Effector memory CD8-positive, alpha-beta T cell (primary cell): ENCODE measurements around the gene THBD.
A peak's percentile ranks its signal among the peaks of the same experiment; 100 is the strongest.

Source experiments
- ATAC-seq: fragments of 150-1000 bp; cut with Tn5 transposase; replicated peaks from 2 replicates; pipeline ENCODE4 v1.10.0; 2021; ENCODE audit warnings: mild to moderate bottlenecking, moderate library complexity
- DNase-seq, 3 experiments: peaks; one replicate each; pipeline ENCODE4 v3.0.0; 2021
- H3K27ac Mint-ChIP-seq, 2 donors: one replicate each; pipeline ENCODE4 v1.8.0; 2022; ENCODE audit warnings: mild to moderate bottlenecking in 2 of 2, mixed read lengths in 2 of 2, moderate library complexity in 2 of 2
- H3K27me3 Mint-ChIP-seq, 2 donors: one replicate each; pipeline ENCODE4 v1.8.0; 2022; ENCODE audit warnings: mixed read lengths in 2 of 2
- H3K36me3 Mint-ChIP-seq: one replicate; pipeline ENCODE4 v1.8.0; 2022; ENCODE audit warnings: mild to moderate bottlenecking, moderate library complexity, mixed read lengths; ENCODE audit not compliant: insufficient read depth
- H3K4me1 Mint-ChIP-seq, 2 donors: one replicate each; pipeline ENCODE4 v1.8.0; 2022; ENCODE audit warnings: low read depth in 2 of 2, mixed read lengths in 2 of 2
- H3K4me3 Mint-ChIP-seq, 2 donors: one replicate each; pipeline ENCODE4 v1.8.0; 2022; ENCODE audit warnings: mild to moderate bottlenecking in 2 of 2, mixed read lengths in 2 of 2, moderate library complexity in 2 of 2
- H3K9me3 Mint-ChIP-seq, 2 donors: one replicate each; pipeline ENCODE4 v1.8.0; 2022; ENCODE audit warnings: mixed read lengths in 2 of 2
- total RNA-seq, 9 experiments: gene quantifications; one replicate each; lab custom pipeline; 2026; lab: John Stamatoyannopoulos, UW

Gene THBD
- total RNA-seq = 0 to 0.12 (median 0) reads per million in 9 experiments

- peaks cover 0 to 4% of the 10 kb centered on the region in 2 donors for H3K4me1 Mint-ChIP-seq
- no peak for DNase-seq
Measured at GRCh38 chr20:23049201-23050075, at the start of gene THBD. Gene THBD, minus strand, starts transcription at chr20:23049672. Its CDS starts 168 bp downstream, at chr20:23049504.

GRCh38 chr20:23097636-23098580 lies 48.4 kb upstream of the THBD start:
- DNase-seq (no peak), ATAC-seq (no peak)
- Mint-ChIP-seq H3K36me3 (no peaks in the 10 kb centered on the region), H3K27me3 (peaks cover 20 to 52% of the 10 kb centered on the region in 2 donors), H3K4me1 (no peaks in the 10 kb centered on the region), H3K27ac (no peak overlapping the region), H3K4me3 (no peak overlapping the region), H3K9me3 (no peaks in the 10 kb centered on the region)

More at GRCh38 chr20:23049201-23050075, at the start of gene THBD:
- ATAC-seq = no peak
- no peaks in the 10 kb centered on the region for H3K9me3 Mint-ChIP-seq
- peaks cover 43 to 76% of the 10 kb centered on the region in 2 donors for H3K27me3 Mint-ChIP-seq
- H3K27ac Mint-ChIP-seq = no peak within 1 kb of the TSS
- H3K4me3 Mint-ChIP-seq = peak within 1 kb of the TSS in 1 of 2 donors; percentile 31
- H3K36me3 Mint-ChIP-seq = no peaks in the 10 kb centered on the region

GRCh38 chr20:23096986-23097520 lies 47.6 kb upstream of the THBD start:
- DNase-seq (no peak), ATAC-seq (no peak)
- Mint-ChIP-seq H3K36me3 (no peaks in the 10 kb centered on the region), H3K9me3 (no peaks in the 10 kb centered on the region), H3K4me3 (no peak overlapping the region), H3K27ac (no peak overlapping the region), H3K4me1 (no peaks in the 10 kb centered on the region), H3K27me3 (peaks cover 20 to 52% of the 10 kb centered on the region in 2 donors)

GRCh38 chr20:23096097-23096496 lies 46.6 kb upstream of the THBD start:
- Mint-ChIP-seq H3K36me3 (no peaks in the 10 kb centered on the region), H3K27me3 (peaks cover 20 to 52% of the 10 kb centered on the region in 2 donors), H3K27ac (no peak overlapping the region), H3K9me3 (no peaks in the 10 kb centered on the region), H3K4me1 (no peaks in the 10 kb centered on the region), H3K4me3 (no peak overlapping the region)
- DNase-seq = no peak
- no peak for ATAC-seq

- no peaks in the 10 kb centered on the region for H3K9me3 Mint-ChIP-seq
- peaks cover 20 to 46% of the 10 kb centered on the region in 2 donors for H3K27me3 Mint-ChIP-seq
- no peak overlapping the region for H3K27ac Mint-ChIP-seq
- no peak for DNase-seq
- no peak for ATAC-seq
- no peaks in the 10 kb centered on the region for H3K4me1 Mint-ChIP-seq
- no peak overlapping the region for H3K4me3 Mint-ChIP-seq
- no peaks in the 10 kb centered on the region for H3K36me3 Mint-ChIP-seq
Measured at GRCh38 chr20:23095499-23095898, 46.0 kb upstream of the THBD start.

GRCh38 chr20:23094927-23095326 lies 45.5 kb upstream of the THBD start:
- Mint-ChIP-seq H3K4me1 (no peaks in the 10 kb centered on the region), H3K36me3 (no peaks in the 10 kb centered on the region), H3K9me3 (no peaks in the 10 kb centered on the region), H3K27ac (no peak overlapping the region), H3K27me3 (peaks cover 20 to 43% of the 10 kb centered on the region in 2 donors), H3K4me3 (no peak overlapping the region)
- no peak for DNase-seq
- no peak for ATAC-seq

- ATAC-seq (no peak), DNase-seq (no peak)
- peaks cover 20 to 39% of the 10 kb centered on the region in 2 donors for H3K27me3 Mint-ChIP-seq
- no peaks in the 10 kb centered on the region for H3K36me3 Mint-ChIP-seq
- no peak overlapping the region for H3K4me3 Mint-ChIP-seq
- H3K9me3 Mint-ChIP-seq = no peaks in the 10 kb centered on the region
- H3K27ac Mint-ChIP-seq = no peak overlapping the region
- H3K4me1 Mint-ChIP-seq = no peaks in the 10 kb centered on the region
Measured at GRCh38 chr20:23094213-23094896, 44.9 kb upstream of the THBD start.

GRCh38 chr20:23093613-23094012 lies 44.1 kb upstream of the THBD start:
- Mint-ChIP-seq H3K27me3 (peaks cover 20 to 39% of the 10 kb centered on the region in 2 donors), H3K27ac (no peak overlapping the region), H3K4me3 (no peak overlapping the region), H3K9me3 (no peaks in the 10 kb centered on the region), H3K36me3 (no peaks in the 10 kb centered on the region), H3K4me1 (no peaks in the 10 kb centered on the region)
- DNase-seq = no peak
- ATAC-seq = no peak

- no peak overlapping the region for H3K27ac Mint-ChIP-seq
- DNase-seq = no peak
- H3K27me3 Mint-ChIP-seq = peaks cover 15 to 39% of the 10 kb centered on the region in 2 donors
- H3K36me3 Mint-ChIP-seq = no peaks in the 10 kb centered on the region
- no peaks in the 10 kb centered on the region for H3K9me3 Mint-ChIP-seq
- ATAC-seq = no peak
- H3K4me1 Mint-ChIP-seq = no peaks in the 10 kb centered on the region
- no peak overlapping the region for H3K4me3 Mint-ChIP-seq
Measured at GRCh38 chr20:23092861-23093495, 43.5 kb upstream of the THBD start.

GRCh38 chr20:23092384-23092756 lies 42.9 kb upstream of the THBD start:
- no peaks in the 10 kb centered on the region for H3K36me3 Mint-ChIP-seq
- H3K27me3 Mint-ChIP-seq = peaks cover 17 to 41% of the 10 kb centered on the region in 2 donors
- ATAC-seq = no peak
- DNase-seq = no peak
- H3K27ac Mint-ChIP-seq = no peak overlapping the region
- H3K9me3 Mint-ChIP-seq = no peaks in the 10 kb centered on the region
- no peak overlapping the region for H3K4me3 Mint-ChIP-seq
- H3K4me1 Mint-ChIP-seq = peaks cover 0 to 3% of the 10 kb centered on the region in 2 donors

- peaks cover 17 to 46% of the 10 kb centered on the region in 2 donors for H3K27me3 Mint-ChIP-seq
- no peaks in the 10 kb centered on the region for H3K9me3 Mint-ChIP-seq
- peaks cover 0 to 3% of the 10 kb centered on the region in 2 donors for H3K4me1 Mint-ChIP-seq
- no peaks in the 10 kb centered on the region for H3K36me3 Mint-ChIP-seq
- DNase-seq = no peak
- no peak for ATAC-seq
- no peak overlapping the region for H3K4me3 Mint-ChIP-seq
- no peak overlapping the region for H3K27ac Mint-ChIP-seq
Measured at GRCh38 chr20:23091721-23092383, 42.4 kb upstream of the THBD start.

GRCh38 chr20:23090878-23091277 lies 41.4 kb upstream of the THBD start:
- peaks cover 6% of the 10 kb centered on the region for H3K36me3 Mint-ChIP-seq
- H3K27me3 Mint-ChIP-seq = peaks cover 17 to 46% of the 10 kb centered on the region in 2 donors
- DNase-seq = no peak
- H3K4me1 Mint-ChIP-seq = peaks cover 5 to 6% of the 10 kb centered on the region in 2 donors
- H3K4me3 Mint-ChIP-seq = no peak overlapping the region
- no peaks in the 10 kb centered on the region for H3K9me3 Mint-ChIP-seq
- no peak overlapping the region for H3K27ac Mint-ChIP-seq
- ATAC-seq = no peak
